HEK293 (cell line): ENCODE data around the gene ZNF564.

Source experiments
- GLIS2 ChIP-seq: fragments of 450-650 bp; formaldehyde crosslinking; IDR thresholded peaks from 2 replicates; pipeline ENCODE4 v1.5.1; 2016; ENCODE audit warnings: missing biosample characterization, missing genetic modification characterization
- KLF9 ChIP-seq: fragments of 450-650 bp; formaldehyde crosslinking; IDR thresholded peaks from 2 replicates; pipeline ENCODE4 v1.5.1; 2016; ENCODE audit warnings: missing biosample characterization, missing genetic modification characterization, low read depth
- SP2 ChIP-seq: fragments of 450-650 bp; formaldehyde crosslinking; IDR thresholded peaks from 2 replicates; pipeline ENCODE4 v1.5.1; 2016; ENCODE audit warnings: missing biosample characterization, missing genetic modification characterization
- ZIC2 ChIP-seq: fragments of 450-650 bp; formaldehyde crosslinking; IDR thresholded peaks from 2 replicates; pipeline ENCODE4 v1.5.1; 2016; ENCODE audit warnings: missing biosample characterization, missing genetic modification characterization
- ZNF132 ChIP-seq: fragments of 450-650 bp; formaldehyde crosslinking; IDR thresholded peaks from 2 replicates; pipeline ENCODE4 v1.5.1; 2017; ENCODE audit warnings: missing biosample characterization, missing genetic modification characterization, borderline replicate concordance
- ZNF140 ChIP-seq: fragments of 450-650 bp; formaldehyde crosslinking; IDR thresholded peaks from 2 replicates; pipeline ENCODE4 v1.5.1; 2016; ENCODE audit warnings: missing biosample characterization, missing genetic modification characterization
- ZNF202 ChIP-seq: fragments of 450-650 bp; formaldehyde crosslinking; IDR thresholded peaks from 2 replicates; pipeline ENCODE4 v1.5.1; 2016; ENCODE audit warnings: missing biosample characterization, missing genetic modification characterization, borderline replicate concordance
- ZNF274 ChIP-seq, 2 experiments: fragments of 200-500 bp in 1 of 2; fragments of 450-650 bp in 1 of 2; sonication (Bioruptor generic) in 1 of 2; formaldehyde crosslinking in 1 of 2; IDR thresholded peaks; 2 replicates each; pipeline versions ENCODE4 v1.5.1 to v1.6.1; 2014 to 2016; ENCODE audit warnings: borderline replicate concordance in 1 of 2, inconsistent platforms in 1 of 2, low read length in 1 of 2, missing biosample characterization in 1 of 2, missing genetic modification characterization in 1 of 2
- ZNF341 ChIP-seq: fragments of 450-650 bp; formaldehyde crosslinking; IDR thresholded peaks from 2 replicates; pipeline ENCODE4; 2016; ENCODE audit warnings: low read depth, missing biosample characterization, missing genetic modification characterization
- ZNF350 ChIP-seq: fragments of 450-650 bp; formaldehyde crosslinking; IDR thresholded peaks from 2 replicates; pipeline ENCODE4 v1.5.0; 2017; ENCODE audit warnings: missing biosample characterization, mild to moderate bottlenecking, missing genetic modification characterization
- ZNF48 ChIP-seq: fragments of 450-650 bp; formaldehyde crosslinking; IDR thresholded peaks from 2 replicates; pipeline ENCODE4 v1.5.1; 2016; ENCODE audit warnings: missing biosample characterization, missing genetic modification characterization
- ZNF530 ChIP-seq: fragments of 450-650 bp; formaldehyde crosslinking; IDR thresholded peaks from 2 replicates; pipeline ENCODE4 v1.5.1; 2016; ENCODE audit warnings: low read depth, missing biosample characterization, missing genetic modification characterization
- ZNF558 ChIP-seq: fragments of 450-650 bp; formaldehyde crosslinking; IDR thresholded peaks from 2 replicates; pipeline ENCODE4 v1.5.1; 2016; ENCODE audit warnings: missing biosample characterization, missing genetic modification characterization
- ZNF623 ChIP-seq: fragments of 450-650 bp; formaldehyde crosslinking; IDR thresholded peaks from 2 replicates; pipeline ENCODE4 v1.5.1; 2016; ENCODE audit warnings: missing biosample characterization, missing genetic modification characterization
- ZNF660 ChIP-seq: fragments of 450-650 bp; IDR thresholded peaks from 2 replicates; pipeline ENCODE4 v1.5.1; 2018; ENCODE audit warnings: missing biosample characterization, mild to moderate bottlenecking, missing genetic modification characterization
- ZNF785 ChIP-seq: fragments of 450-650 bp; formaldehyde crosslinking; IDR thresholded peaks from 2 replicates; pipeline ENCODE4 v1.5.1; 2016; ENCODE audit warnings: missing biosample characterization, missing genetic modification characterization
- TF ChIP-seq, protein P1 (sequence below): fragments of 450-650 bp; formaldehyde crosslinking; IDR thresholded peaks from 2 replicates; pipeline ENCODE4 v1.5.1; 2016; ENCODE audit warnings: missing biosample characterization, missing genetic modification characterization
- TF ChIP-seq, protein P2 (sequence below): fragments of 450-650 bp; IDR thresholded peaks from 2 replicates; pipeline ENCODE4 v1.5.1; 2018; ENCODE audit warnings: missing biosample characterization, missing genetic modification characterization
- TF ChIP-seq, protein P3 (sequence below): fragments of 450-650 bp; formaldehyde crosslinking; optimal IDR thresholded peaks from 2 replicates; pipeline ENCODE3; 2016; ENCODE audit warnings: missing biosample characterization, mild to moderate bottlenecking, missing genetic modification characterization
- TF ChIP-seq, protein P4 (sequence below): fragments of 450-650 bp; formaldehyde crosslinking; conservative IDR thresholded peaks from 2 replicates; pipeline ENCODE4 v1.5.1; 2016; ENCODE audit warnings: low read depth, missing biosample characterization, missing genetic modification characterization
- TF ChIP-seq, protein P5 (sequence below): fragments of 450-650 bp; formaldehyde crosslinking; IDR thresholded peaks from 2 replicates; pipeline ENCODE4 v1.5.1; 2016; ENCODE audit warnings: missing biosample characterization, missing genetic modification characterization
- TF ChIP-seq, protein P6 (sequence below): fragments of 450-650 bp; formaldehyde crosslinking; IDR thresholded peaks from 2 replicates; pipeline ENCODE4 v1.5.1; 2016; ENCODE audit warnings: missing biosample characterization, missing genetic modification characterization, borderline replicate concordance

Gene ZNF564

DNA sequence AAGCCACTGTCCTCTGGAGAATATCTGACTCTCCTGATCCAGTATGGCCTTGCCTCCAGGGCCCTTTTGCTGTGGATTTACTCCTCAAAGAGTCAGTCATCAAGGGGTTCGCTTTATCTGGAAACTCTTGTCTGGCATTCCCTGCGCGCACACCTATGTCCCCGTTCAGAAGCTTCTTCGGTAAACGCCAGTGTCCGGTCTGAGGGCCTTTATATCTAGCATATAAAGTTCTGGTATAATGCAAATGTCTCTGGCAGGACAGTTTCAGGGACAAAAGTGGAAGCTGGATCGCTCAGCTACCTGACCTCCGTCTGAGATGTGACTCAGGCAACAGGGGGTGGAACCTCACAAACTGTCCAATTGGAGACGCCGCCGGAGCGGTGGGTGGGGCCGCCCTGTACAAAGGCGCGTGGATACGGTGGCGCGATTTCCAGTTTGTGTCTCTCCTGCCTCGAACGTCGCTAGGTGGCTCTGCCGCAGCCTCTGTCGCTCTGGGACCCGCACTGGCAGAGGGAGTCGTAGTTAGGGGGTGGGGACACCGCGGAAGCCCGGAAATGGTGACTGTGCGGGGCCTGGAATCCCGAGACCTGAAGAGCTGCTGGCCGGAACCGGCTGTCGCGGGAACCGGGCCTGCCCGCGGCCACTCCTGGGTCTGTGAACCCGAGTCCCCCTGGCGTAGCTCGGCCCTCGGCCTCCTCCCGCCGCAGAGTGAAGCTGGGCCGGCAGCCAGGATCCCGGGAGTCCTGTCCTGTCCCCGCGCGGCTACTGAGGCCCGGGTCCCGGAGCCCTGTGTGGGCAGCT lies 56.1 kb downstream of the ZNF564 start (continued):
- TF ChIP-seq, protein P1, sequence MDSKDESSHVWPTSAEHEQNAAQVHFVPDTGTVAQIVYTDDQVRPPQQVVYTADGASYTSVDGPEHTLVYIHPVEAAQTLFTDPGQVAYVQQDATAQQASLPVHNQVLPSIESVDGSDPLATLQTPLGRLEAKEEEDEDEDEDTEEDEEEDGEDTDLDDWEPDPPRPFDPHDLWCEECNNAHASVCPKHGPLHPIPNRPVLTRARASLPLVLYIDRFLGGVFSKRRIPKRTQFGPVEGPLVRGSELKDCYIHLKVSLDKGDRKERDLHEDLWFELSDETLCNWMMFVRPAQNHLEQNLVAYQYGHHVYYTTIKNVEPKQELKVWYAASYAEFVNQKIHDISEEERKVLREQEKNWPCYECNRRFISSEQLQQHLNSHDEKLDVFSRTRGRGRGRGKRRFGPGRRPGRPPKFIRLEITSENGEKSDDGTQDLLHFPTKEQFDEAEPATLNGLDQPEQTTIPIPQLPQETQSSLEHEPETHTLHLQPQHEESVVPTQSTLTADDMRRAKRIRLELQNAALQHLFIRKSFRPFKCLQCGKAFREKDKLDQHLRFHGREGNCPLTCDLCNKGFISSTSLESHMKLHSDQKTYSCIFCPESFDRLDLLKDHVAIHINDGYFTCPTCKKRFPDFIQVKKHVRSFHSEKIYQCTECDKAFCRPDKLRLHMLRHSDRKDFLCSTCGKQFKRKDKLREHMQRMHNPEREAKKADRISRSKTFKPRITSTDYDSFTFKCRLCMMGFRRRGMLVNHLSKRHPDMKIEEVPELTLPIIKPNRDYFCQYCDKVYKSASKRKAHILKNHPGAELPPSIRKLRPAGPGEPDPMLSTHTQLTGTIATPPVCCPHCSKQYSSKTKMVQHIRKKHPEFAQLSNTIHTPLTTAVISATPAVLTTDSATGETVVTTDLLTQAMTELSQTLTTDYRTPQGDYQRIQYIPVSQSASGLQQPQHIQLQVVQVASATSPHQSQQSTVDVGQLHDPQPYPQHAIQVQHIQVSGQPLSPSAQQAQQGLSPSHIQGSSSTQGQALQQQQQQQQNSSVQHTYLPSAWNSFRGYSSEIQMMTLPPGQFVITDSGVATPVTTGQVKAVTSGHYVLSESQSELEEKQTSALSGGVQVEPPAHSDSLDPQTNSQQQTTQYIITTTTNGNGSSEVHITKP, result peak; percentile 57
- TF ChIP-seq ZNF785 (tag by site-specific recombination), result peak; percentile 57; the same call in 1 of the 2 replicates
- TF ChIP-seq GLIS2, result no peak; the same call in 1 of the 2 replicates
- peak; percentile 45; the same call in 1 of the 2 replicates for TF ChIP-seq ZNF350 (tag by site-specific recombination)
- peak; percentile 82 for TF ChIP-seq KLF9 (tag by site-specific recombination)
- TF ChIP-seq, protein P2, sequence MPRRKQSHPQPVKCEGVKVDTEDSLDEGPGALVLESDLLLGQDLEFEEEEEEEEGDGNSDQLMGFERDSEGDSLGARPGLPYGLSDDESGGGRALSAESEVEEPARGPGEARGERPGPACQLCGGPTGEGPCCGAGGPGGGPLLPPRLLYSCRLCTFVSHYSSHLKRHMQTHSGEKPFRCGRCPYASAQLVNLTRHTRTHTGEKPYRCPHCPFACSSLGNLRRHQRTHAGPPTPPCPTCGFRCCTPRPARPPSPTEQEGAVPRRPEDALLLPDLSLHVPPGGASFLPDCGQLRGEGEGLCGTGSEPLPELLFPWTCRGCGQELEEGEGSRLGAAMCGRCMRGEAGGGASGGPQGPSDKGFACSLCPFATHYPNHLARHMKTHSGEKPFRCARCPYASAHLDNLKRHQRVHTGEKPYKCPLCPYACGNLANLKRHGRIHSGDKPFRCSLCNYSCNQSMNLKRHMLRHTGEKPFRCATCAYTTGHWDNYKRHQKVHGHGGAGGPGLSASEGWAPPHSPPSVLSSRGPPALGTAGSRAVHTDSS, result no peak
- TF ChIP-seq, protein P3, sequence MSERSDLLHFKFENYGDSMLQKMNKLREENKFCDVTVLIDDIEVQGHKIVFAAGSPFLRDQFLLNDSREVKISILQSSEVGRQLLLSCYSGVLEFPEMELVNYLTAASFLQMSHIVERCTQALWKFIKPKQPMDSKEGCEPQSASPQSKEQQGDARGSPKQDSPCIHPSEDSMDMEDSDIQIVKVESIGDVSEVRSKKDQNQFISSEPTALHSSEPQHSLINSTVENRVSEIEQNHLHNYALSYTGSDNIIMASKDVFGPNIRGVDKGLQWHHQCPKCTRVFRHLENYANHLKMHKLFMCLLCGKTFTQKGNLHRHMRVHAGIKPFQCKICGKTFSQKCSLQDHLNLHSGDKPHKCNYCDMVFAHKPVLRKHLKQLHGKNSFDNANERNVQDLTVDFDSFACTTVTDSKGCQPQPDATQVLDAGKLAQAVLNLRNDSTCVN (tag by site-specific recombination), result peak; percentile 76
- TF ChIP-seq ZNF623 (tag by site-specific recombination), result no peak
- peak; percentile 94 for TF ChIP-seq ZNF660 (tag by site-specific recombination)
- TF ChIP-seq ZNF48 (tag by site-specific recombination), result no peak
- TF ChIP-seq ZNF202 (tag by site-specific recombination), result no peak
- TF ChIP-seq ZNF274 (IDR thresholded peaks at IDR 0.05; ENCODE audit: low read length), result no peak
- no peak for TF ChIP-seq ZNF274 (tag by site-specific recombination; IDR thresholded peaks at IDR 0.05; ENCODE audit: borderline replicate concordance)
- TF ChIP-seq ZNF341 (tag by site-specific recombination), result peak; percentile 84
- TF ChIP-seq, protein P4, sequence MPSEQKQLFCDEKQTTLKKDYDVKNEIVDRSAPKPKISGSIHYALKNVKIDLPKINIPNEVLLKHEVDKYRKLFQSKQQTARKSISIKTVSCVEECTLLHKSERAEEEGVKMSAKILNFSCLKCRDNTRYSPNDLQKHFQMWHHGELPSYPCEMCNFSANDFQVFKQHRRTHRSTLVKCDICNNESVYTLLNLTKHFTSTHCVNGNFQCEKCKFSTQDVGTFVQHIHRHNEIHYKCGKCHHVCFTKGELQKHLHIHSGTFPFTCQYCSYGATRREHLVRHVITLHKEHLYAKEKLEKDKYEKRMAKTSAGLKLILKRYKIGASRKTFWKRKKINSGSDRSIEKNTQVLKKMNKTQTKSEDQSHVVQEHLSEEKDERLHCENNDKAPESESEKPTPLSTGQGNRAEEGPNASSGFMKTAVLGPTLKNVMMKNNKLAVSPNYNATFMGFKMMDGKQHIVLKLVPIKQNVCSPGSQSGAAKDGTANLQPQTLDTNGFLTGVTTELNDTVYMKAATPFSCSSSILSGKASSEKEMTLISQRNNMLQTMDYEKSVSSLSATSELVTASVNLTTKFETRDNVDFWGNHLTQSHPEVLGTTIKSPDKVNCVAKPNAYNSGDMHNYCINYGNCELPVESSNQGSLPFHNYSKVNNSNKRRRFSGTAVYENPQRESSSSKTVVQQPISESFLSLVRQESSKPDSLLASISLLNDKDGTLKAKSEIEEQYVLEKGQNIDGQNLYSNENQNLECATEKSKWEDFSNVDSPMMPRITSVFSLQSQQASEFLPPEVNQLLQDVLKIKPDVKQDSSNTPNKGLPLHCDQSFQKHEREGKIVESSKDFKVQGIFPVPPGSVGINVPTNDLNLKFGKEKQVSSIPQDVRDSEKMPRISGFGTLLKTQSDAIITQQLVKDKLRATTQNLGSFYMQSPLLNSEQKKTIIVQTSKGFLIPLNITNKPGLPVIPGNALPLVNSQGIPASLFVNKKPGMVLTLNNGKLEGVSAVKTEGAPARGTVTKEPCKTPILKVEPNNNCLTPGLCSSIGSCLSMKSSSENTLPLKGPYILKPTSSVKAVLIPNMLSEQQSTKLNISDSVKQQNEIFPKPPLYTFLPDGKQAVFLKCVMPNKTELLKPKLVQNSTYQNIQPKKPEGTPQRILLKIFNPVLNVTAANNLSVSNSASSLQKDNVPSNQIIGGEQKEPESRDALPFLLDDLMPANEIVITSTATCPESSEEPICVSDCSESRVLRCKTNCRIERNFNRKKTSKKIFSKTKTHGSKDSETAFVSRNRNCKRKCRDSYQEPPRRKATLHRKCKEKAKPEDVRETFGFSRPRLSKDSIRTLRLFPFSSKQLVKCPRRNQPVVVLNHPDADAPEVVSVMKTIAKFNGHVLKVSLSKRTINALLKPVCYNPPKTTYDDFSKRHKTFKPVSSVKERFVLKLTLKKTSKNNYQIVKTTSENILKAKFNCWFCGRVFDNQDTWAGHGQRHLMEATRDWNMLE (tag by site-specific recombination), result peak; percentile 63
- TF ChIP-seq ZNF530 (tag by site-specific recombination), result no peak
- no peak for TF ChIP-seq ZNF558 (tag by site-specific recombination)
- TF ChIP-seq, protein P5, sequence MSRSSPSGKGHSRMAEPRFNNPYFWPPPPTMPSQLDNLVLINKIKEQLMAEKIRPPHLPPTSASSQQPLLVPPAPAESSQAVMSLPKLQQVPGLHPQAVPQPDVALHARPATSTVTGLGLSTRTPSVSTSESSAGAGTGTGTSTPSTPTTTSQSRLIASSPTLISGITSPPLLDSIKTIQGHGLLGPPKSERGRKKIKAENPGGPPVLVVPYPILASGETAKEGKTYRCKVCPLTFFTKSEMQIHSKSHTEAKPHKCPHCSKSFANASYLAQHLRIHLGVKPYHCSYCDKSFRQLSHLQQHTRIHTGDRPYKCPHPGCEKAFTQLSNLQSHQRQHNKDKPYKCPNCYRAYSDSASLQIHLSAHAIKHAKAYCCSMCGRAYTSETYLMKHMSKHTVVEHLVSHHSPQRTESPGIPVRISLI, result no peak
- no peak for TF ChIP-seq ZIC2 (tag by site-specific recombination)
- TF ChIP-seq ZNF140 (tag by site-specific recombination), result no peak
- TF ChIP-seq SP2 (tag by site-specific recombination), result peak; percentile 92
- TF ChIP-seq ZNF132 (tag by site-specific recombination), result no peak
- TF ChIP-seq, protein P6, sequence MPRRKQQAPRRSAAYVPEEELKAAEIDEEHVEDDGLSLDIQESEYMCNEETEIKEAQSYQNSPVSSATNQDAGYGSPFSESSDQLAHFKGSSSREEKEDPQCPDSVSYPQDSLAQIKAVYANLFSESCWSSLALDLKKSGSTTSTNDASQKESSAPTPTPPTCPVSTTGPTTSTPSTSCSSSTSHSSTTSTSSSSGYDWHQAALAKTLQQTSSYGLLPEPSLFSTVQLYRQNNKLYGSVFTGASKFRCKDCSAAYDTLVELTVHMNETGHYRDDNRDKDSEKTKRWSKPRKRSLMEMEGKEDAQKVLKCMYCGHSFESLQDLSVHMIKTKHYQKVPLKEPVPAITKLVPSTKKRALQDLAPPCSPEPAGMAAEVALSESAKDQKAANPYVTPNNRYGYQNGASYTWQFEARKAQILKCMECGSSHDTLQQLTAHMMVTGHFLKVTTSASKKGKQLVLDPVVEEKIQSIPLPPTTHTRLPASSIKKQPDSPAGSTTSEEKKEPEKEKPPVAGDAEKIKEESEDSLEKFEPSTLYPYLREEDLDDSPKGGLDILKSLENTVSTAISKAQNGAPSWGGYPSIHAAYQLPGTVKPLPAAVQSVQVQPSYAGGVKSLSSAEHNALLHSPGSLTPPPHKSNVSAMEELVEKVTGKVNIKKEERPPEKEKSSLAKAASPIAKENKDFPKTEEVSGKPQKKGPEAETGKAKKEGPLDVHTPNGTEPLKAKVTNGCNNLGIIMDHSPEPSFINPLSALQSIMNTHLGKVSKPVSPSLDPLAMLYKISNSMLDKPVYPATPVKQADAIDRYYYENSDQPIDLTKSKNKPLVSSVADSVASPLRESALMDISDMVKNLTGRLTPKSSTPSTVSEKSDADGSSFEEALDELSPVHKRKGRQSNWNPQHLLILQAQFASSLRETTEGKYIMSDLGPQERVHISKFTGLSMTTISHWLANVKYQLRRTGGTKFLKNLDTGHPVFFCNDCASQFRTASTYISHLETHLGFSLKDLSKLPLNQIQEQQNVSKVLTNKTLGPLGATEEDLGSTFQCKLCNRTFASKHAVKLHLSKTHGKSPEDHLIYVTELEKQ (tag by site-specific recombination), result no peak
